WI38 (cell line): ENCODE measurements around the gene PPCDC.
"Not testable (repeated sequence)": the region's sequence is repeated elsewhere in the genome, so short reads cannot be mapped to it uniquely, and the experiment has no call there.

Experiments
- H3K4me3 ChIP-seq: 2 replicates; pipeline ENCODE4 v1.5.1; 2011; ENCODE audit warnings: low read depth, mild to moderate bottlenecking, control low read depth, low read length
- CTCF ChIP-seq: IDR thresholded peaks from 2 replicates; pipeline ENCODE4 v1.5.1; 2012; ENCODE audit warnings: low read depth, mild to moderate bottlenecking, control low read depth, low read length

PPCDC gene

GRCh38 chr15:75081150-75081549 is 57.8 kb downstream of the PPCDC start:
- no peak for TF ChIP-seq CTCF

GRCh38 chr15:75082689-75083088 is 59.3 kb downstream of the PPCDC start:
- H3K4me3 ChIP-seq: no peak overlapping the region
- no peak for TF ChIP-seq CTCF

More at GRCh38 chr15:75081150-75081549, 57.8 kb downstream of the PPCDC start:
- H3K4me3 ChIP-seq: no peak overlapping the region

GRCh38 chr15:75085708-75086107 is 62.3 kb downstream of the PPCDC start:
- H3K4me3 ChIP-seq: not testable (repeated sequence)

GRCh38 chr15:75089456-75090387 is 66.3 kb downstream of the PPCDC start:
- no peak for TF ChIP-seq CTCF
- H3K4me3 ChIP-seq: no peak overlapping the region

GRCh38 chr15:75090388-75090734 is 67.0 kb downstream of the PPCDC start:
- no peak overlapping the region for H3K4me3 ChIP-seq
- no peak for TF ChIP-seq CTCF

GRCh38 chr15:75091814-75092213 is 68.4 kb downstream of the PPCDC start:
- H3K4me3 ChIP-seq: no peak overlapping the region

GRCh38 chr15:75094961-75095478 is 71.6 kb downstream of the PPCDC start:
- not testable (repeated sequence) for H3K4me3 ChIP-seq

More at GRCh38 chr15:75091814-75092213, 68.4 kb downstream of the PPCDC start:
- TF ChIP-seq CTCF: no peak

GRCh38 chr15:75095594-75095993 is 72.2 kb downstream of the PPCDC start:
- H3K4me3 ChIP-seq: no peak overlapping the region
- TF ChIP-seq CTCF: no peak
